Kidney capillary endothelial cell (primary cell): ENCODE results near the gene FLII.

Experiments used
- DNase-seq: peaks from one replicate; pipeline ENCODE4 v3.0.0-alpha.2; 2018; ENCODE audit warnings: low spot score

FLII gene

DNA sequence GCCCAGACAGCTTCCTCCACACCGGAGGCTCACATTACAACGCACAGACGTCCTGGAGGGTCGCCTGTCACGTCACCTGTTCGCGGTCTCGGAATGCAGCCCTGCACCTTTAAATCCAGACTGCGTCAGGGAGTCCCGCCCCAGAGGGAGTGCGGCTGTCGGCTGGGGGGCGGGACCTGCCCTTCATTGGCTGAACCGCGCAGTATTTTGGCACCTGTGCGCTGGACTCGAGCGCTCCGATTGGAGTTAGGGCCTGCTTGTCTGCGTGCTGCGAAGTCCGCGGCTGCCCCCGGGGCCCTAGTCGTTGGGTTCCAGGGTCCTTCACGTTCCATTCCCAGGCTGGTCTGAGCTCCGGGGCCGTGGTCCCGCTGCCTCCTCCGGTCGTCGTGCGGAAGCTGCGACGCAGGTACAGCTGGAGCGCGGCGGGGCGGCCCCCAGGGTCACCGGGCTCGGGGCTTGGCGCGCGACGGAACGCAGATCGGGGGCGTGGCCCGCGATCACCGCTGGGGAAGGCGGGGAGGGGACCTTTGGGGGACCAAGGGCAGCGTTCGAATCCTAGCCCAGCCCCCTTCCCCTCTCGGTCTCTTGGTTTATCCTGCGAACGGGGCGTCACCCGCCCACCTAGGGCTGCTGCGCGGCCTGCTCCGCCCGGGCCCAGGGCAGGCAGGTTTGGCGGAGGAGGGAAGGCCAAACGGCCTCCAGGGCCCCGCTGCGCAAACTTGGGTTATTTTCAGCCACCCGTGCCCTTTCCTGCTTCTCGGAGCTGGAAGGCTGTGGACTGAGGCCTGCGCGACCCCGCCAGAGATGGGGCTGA lies 2.0 kb upstream of the FLII start, which contains the start of gene MIEF2:
Gene MIEF2, plus strand, starts transcription at position 331 of the 814 bp plus-strand sequence. CDS start 2,059 bp downstream, outside the sequence.
- peak; percentile 91 for DNase-seq

- DNase-seq, result no peak
Measured at GRCh38 chr17:18259621-18260331, 1.2 kb upstream of the FLII start.

DNA sequence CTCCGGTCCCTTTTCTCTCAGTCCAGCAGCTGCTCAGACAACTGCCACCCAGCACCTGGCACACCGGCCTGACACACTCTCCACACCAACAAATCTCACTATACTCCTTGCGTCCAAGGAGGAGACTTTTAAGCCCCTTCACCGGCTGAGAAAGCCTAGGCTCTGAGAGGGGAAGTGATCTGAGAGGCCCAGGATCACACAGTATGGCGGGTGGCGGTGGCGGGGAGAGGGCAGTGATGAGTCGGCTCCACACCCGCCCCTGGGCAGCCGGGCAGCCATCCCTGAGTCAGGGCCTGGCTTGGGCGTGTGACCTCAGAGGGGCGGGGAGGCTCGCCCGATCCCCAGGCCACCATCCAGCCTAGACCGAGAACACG lies 569 bp downstream of the FLII start:
- peak; percentile 75 for DNase-seq

DNA sequence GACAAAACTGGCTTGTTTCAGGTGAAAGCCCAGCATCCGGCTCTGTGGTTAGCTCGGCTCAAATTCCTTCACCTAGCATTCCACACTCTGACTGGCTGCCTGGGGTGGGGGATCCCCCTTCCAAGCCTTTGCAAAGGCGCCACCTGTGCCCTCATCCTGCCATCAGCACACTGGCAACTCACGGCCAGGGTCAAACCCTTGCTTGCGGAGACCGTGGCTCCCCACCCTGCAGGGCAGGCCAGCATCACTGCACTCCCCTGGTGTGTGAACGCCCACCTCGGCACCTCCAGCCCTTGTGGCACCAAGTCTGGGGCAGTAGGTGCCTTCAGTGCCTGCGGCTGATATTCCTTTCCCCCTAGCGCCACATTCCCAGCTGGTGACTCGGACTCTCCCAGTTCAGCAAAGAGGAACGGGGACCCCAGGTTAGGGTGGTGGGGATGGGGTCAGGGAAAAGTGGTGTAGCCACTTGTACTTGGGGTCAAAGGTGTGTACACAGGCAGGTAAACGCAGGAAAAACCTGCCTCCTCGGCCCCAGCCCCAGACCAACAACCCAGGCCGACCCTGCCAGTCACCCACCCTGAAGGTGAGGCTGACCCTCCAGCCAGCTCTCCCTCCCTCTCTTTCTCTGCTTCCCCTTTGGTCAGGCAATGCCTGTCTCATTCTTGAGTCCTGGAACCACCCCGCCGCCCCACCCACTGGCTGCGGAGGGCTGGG lies 1.1 kb downstream of the FLII start:
- no peak for DNase-seq

GRCh38 chr17:18256776-18257175 lies 1.8 kb downstream of the FLII start:
- DNase-seq, result no peak

GRCh38 chr17:18256351-18256750 lies 2.2 kb downstream of the FLII start:
- no peak for DNase-seq

- DNase-seq, result no peak
Measured at GRCh38 chr17:18254888-18255649, 3.5 kb downstream of the FLII start.

- no peak for DNase-seq
Measured at GRCh38 chr17:18253947-18254821, 4.4 kb downstream of the FLII start.

DNA sequence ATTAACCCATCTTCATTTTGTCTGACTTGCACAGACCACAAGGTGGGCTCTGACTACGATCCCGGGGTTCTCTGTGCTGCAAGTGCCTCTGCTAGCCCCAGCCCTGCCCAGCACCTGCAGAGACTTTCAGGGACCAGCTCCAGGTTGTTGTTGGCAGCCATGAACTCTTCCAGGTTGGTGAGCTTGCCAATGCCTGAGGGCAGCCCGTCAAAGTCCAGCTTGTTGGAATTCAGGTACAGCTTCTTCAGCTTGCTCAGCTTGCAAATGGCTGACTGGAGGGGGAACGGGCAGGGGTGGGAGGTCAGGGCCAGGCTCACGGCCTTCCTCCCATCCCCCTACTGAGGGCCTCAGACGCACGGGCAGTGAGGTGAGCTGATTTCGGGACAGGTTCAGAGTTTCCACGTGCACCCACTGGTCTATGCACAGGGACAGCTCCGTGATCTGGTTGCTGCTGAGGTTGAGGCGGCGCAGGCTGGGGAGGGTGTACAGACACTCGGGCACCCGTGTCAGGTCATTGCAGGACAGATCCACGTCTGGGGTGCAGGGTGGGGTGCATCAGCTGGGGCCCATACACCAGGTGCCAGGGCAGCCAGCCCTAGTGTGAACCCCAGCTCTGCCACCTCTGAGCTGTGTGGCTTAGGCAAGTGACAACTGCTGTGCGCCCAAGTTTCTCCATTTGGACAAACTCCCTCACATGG lies 5.2 kb downstream of the FLII start:
- DNase-seq, result no peak

DNA sequence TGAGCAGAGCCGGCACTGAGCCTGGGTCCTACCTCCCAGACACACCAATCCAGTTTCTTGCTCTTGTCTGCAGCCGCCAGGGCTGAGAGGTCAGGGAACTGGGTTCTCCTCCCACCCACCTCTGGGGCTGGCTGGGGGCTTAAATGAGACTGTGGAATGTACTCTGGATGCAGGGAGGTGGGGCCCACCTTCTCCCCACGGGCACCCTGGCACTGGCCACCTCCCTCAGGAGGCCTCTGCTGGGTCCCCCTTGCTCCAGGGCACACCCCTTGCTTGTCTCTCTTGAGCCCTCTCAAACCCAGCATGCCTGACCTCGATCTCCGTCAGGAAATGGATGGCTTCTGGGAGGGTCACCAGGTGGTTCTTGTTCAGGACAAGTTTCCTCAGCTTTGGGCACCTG lies 6.4 kb downstream of the FLII start:
- no peak for DNase-seq

GRCh38 chr17:18251204-18251603 lies 7.3 kb downstream of the FLII start:
- no peak for DNase-seq

GRCh38 chr17:18250708-18251107 lies 7.8 kb downstream of the FLII start:
- DNase-seq, result no peak

- no peak for DNase-seq
Measured at GRCh38 chr17:18250259-18250658, 8.3 kb downstream of the FLII start.

DNA sequence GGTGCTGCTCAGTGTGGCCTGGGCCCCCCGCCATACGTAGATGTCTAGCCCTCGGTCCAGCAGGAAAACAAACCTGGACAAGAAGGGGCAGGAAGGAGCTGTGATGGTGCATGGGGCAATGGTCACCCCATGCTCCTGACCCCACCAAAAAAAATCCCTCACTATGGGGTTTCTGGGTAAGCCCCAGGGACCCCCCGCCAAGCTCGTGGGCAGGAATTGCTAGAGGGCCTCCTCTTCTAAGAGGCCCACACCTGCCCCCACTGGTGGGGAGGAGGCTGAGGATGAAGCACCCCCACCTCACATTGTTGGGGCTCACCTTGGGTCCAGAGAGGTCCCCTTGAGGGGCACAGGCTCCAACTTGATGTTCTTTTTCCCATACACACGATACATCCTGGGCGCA lies 9.7 kb downstream of the FLII start:
- DNase-seq, result no peak

DNA sequence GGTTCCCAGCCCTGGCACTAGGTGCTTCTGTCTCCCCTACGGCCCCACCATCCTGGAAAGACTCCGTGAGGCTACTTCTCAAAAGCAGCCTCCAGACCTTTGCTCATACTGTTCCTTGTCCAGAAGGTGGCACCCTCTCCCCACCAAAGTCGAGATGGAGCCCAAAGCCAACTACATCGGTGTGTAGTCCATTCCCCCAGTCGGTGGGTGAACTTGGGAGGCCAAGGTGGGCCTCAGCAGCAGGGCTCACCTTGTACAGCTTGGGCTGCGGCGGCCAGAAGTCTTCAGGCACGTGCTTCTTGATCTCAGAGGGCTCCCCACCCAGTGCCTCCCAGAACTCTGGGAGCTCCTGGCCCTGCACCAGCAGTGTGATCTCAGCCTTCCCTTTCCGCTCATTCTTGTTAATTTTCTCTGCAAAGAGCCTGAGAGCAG lies 10.2 kb downstream of the FLII start:
- peak; percentile 70 for DNase-seq

GRCh38 chr17:18247613-18248001 lies 10.9 kb downstream of the FLII start:
- DNase-seq, result no peak

DNA sequence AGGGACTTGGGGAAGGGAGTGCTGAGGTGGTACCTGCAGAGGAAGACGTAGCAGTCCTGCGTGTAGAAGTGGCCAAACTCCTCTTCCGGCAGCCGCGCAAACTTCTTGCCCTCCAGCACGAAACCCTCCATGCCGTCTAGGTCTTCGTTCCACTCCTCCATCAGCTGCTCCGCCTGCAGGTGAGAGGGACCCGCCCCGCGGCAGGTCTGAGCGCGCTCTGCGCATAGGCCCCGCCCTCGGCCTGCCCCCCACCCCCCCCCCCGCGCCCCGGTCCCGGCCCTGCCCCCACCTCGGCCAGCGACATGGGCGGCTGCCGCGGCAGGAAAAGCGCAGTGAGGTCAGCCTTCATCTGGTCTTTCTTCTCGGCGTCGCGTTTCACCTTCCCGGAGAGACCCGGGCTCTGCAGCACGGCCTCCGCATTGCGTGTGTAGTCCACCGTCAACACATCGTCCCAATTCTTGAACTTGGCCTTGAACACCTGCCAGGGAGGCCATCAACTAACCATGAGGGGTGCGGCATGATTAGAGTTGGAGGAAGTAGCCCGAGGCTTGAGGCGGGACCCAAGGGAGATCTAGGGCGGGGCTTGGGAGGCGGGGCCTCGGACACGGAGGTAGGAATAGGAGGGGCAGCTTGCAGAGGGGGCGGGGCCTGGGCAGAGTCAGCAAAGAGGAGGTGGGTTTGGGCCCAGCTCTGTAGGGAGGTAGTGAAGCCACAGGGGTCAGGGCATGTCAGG lies 11.5 kb downstream of the FLII start:
- no peak for DNase-seq

- DNase-seq, result no peak
Measured at GRCh38 chr17:18246109-18246725, 12.3 kb downstream of the FLII start.
